Loucy (cell line): Measurements from ENCODE around the gene MACROH2A2.
"Not testable (repeated sequence)": the region's sequence is repeated elsewhere in the genome, so short reads cannot be mapped to it uniquely, and the experiment has no call there.

Experiments
- H2AFZ ChIP-seq: fragments of 200-600 bp; sonication (generic); 2 replicates; pipeline ENCODE4 v1.6.0; 2016; ENCODE audit warnings: antibody characterized with exemption, mild to moderate bottlenecking, low read length, moderate library complexity
- H3F3A ChIP-seq: fragments of 200-600 bp; 2 replicates; pipeline ENCODE4 v1.6.0; 2016; ENCODE audit warnings: antibody characterized with exemption, low read depth, mild to moderate bottlenecking
- H3K27me3 ChIP-seq: fragments of 200-600 bp; sonication (generic); 2 replicates; pipeline ENCODE4 v1.6.1; 2014; ENCODE audit warnings: low read length, mild to moderate bottlenecking; ENCODE audit not compliant: insufficient read depth, poor library complexity, severe bottlenecking
- H3K36me3 ChIP-seq: fragments of 200-600 bp; sonication (generic); 2 replicates; pipeline ENCODE4 v1.6.1; 2016; ENCODE audit warnings: low read length; ENCODE audit not compliant: insufficient read depth
- H3K4me1 ChIP-seq: fragments of 200-600 bp; sonication (generic); 2 replicates; pipeline ENCODE4 v1.5.1; 2014; ENCODE audit warnings: low read length, mild to moderate bottlenecking; ENCODE audit not compliant: insufficient read depth, poor library complexity, severe bottlenecking
- H3K4me2 ChIP-seq: fragments of 200-600 bp; sonication (generic); 2 replicates; pipeline ENCODE4 v1.6.0; 2014; ENCODE audit warnings: antibody characterized with exemption, low read length, low read depth, mild to moderate bottlenecking; ENCODE audit not compliant: poor library complexity, severe bottlenecking
- H3K4me3 ChIP-seq: fragments of 200-600 bp; sonication (generic); 2 replicates; pipeline ENCODE4 v1.5.1; 2014; ENCODE audit warnings: low read length, mild to moderate bottlenecking, mixed read lengths; ENCODE audit not compliant: poor library complexity, severe bottlenecking
- H3K79me2 ChIP-seq: fragments of 200-600 bp; sonication (generic); 2 replicates; pipeline ENCODE4 v1.6.1; 2014; ENCODE audit warnings: low read length; ENCODE audit not compliant: insufficient read depth
- H3K9ac ChIP-seq: fragments of 200-600 bp; sonication (generic); 2 replicates; pipeline ENCODE4 v1.6.0; 2014; ENCODE audit warnings: mild to moderate bottlenecking, low read depth, low read length, moderate library complexity; ENCODE audit not compliant: poor library complexity, severe bottlenecking
- H3K9me2 ChIP-seq: fragments of 200-600 bp; sonication (generic); replicated peaks from 2 replicates; pipeline ENCODE4 v1.6.1; 2016; ENCODE audit warnings: low read depth, low read length, mixed read lengths
- H3K9me3 ChIP-seq: fragments of 200-600 bp; sonication (generic); 2 replicates; pipeline ENCODE4 v1.6.1; 2014; ENCODE audit warnings: mild to moderate bottlenecking, antibody characterized with exemption, low read length, low read depth; ENCODE audit not compliant: insufficient read depth
- H4K20me1 ChIP-seq: fragments of 200-600 bp; sonication (generic); 2 replicates; pipeline ENCODE4 v1.6.0; 2014; ENCODE audit warnings: antibody characterized with exemption, low read length, mild to moderate bottlenecking; ENCODE audit not compliant: insufficient read depth, poor library complexity, severe bottlenecking
- CTCF ChIP-seq: fragments of 200-600 bp; sonication (generic); conservative IDR thresholded peaks from 2 replicates; pipeline ENCODE4 v1.5.1; 2014; ENCODE audit warnings: mild to moderate bottlenecking, antibody characterized with exemption, low read length
- EZH2phosphoT487 ChIP-seq: fragments of 200-600 bp; IDR thresholded peaks from 2 replicates; pipeline ENCODE4 v1.6.1; 2018; ENCODE audit warnings: antibody characterized with exemption, mild to moderate bottlenecking, moderate library complexity, borderline replicate concordance

The MACROH2A2 gene

GRCh38 chr10:70148516-70148915, 95.9 kb downstream of the MACROH2A2 start:
- no peak overlapping the region for H3K9ac ChIP-seq
- peaks cover 45% of the 10 kb centered on the region for H3K36me3 ChIP-seq
- H3F3A ChIP-seq: 0 out of 2 replicates have a peak, but pooled peaks cover 6% of the 10 kb centered on the region
- no peaks in the 10 kb centered on the region for H3K9me3 ChIP-seq
- no peak overlapping the region for H3K4me2 ChIP-seq
- H4K20me1 ChIP-seq: peaks cover 17% of the 10 kb centered on the region
- H3K27me3 ChIP-seq: no peaks in the 10 kb centered on the region
- no peaks in the 10 kb centered on the region for H3K9me2 ChIP-seq
- no peak overlapping the region for H3K4me3 ChIP-seq
- H3K79me2 ChIP-seq: peaks cover 12% of the 10 kb centered on the region; the same call in 1 of the 2 replicates
- H2AFZ ChIP-seq: no peak overlapping the region
- peaks cover 17% of the 10 kb centered on the region for H3K4me1 ChIP-seq
- TF ChIP-seq EZH2phosphoT487 (no peak), CTCF (no peak)

GRCh38 chr10:70155255-70155838, 102.7 kb downstream of the MACROH2A2 start:
- Histone ChIP-seq H3K9me2 (no peaks in the 10 kb centered on the region), H3K9me3 (no peaks in the 10 kb centered on the region), H3K4me2 (no peak overlapping the region), H3K4me3 (no peak overlapping the region), H3K36me3 (peaks cover 98% of the 10 kb centered on the region), H3F3A (no peaks in the 10 kb centered on the region), H3K27me3 (no peaks in the 10 kb centered on the region), H4K20me1 (peaks cover 14% of the 10 kb centered on the region), H3K79me2 (peaks cover 34% of the 10 kb centered on the region; the same call in 1 of the 2 replicates), H2AFZ (no peak overlapping the region), H3K9ac (no peak overlapping the region), H3K4me1 (no peaks in the 10 kb centered on the region)
- TF ChIP-seq EZH2phosphoT487: no peak
- no peak for TF ChIP-seq CTCF

- Histone ChIP-seq H2AFZ (no peak overlapping the region), H3K4me2 (no peak overlapping the region), H3K9me3 (no peaks in the 10 kb centered on the region), H4K20me1 (peaks cover 36% of the 10 kb centered on the region), H3F3A (no peaks in the 10 kb centered on the region), H3K9me2 (no peaks in the 10 kb centered on the region), H3K27me3 (no peaks in the 10 kb centered on the region), H3K4me1 (peaks cover 17% of the 10 kb centered on the region), H3K9ac (no peak overlapping the region), H3K4me3 (no peak overlapping the region), H3K36me3 (peaks cover 85% of the 10 kb centered on the region), H3K79me2 (peaks cover 60% of the 10 kb centered on the region)
- no peak for TF ChIP-seq CTCF
- TF ChIP-seq EZH2phosphoT487: no peak
These were observed 105.5 kb downstream of the MACROH2A2 start for GRCh38 chr10:70158113-70158512.

GRCh38 chr10:70159366-70159765, 106.7 kb downstream of the MACROH2A2 start:
- H3K9ac ChIP-seq, H3K9me3 ChIP-seq, H3K9me2 ChIP-seq, H3F3A ChIP-seq, H3K4me3 ChIP-seq, H3K27me3 ChIP-seq, H2AFZ ChIP-seq, H3K4me2 ChIP-seq: not testable (repeated sequence)
- H3K36me3 ChIP-seq: peaks cover 72% of the 10 kb centered on the region
- peaks cover 73% of the 10 kb centered on the region for H3K79me2 ChIP-seq
- peaks cover 30% of the 10 kb centered on the region for H3K4me1 ChIP-seq
- peaks cover 47% of the 10 kb centered on the region for H4K20me1 ChIP-seq
